HAP-1 (cell line): ENCODE data around the gene ARMC8.

Source experiments
- DNase-seq, 2 experiments: peaks; one replicate each; pipeline ENCODE4 v3.0.0-alpha.2; 2016 to 2020; ENCODE audit warnings: low spot score in 2 of 2
- H3K27me3 ChIP-seq: fragments of 250-450 bp; sonication (Bioruptor Pico); 2 replicates; pipeline ENCODE4 v1.5.1; 2020; ENCODE audit warnings: low read depth, mild to moderate bottlenecking, moderate library complexity
- H3K36me3 ChIP-seq: fragments of 250-450 bp; sonication (Bioruptor Pico); replicated peaks from 2 replicates; pipeline ENCODE4 v1.5.1; 2020; ENCODE audit warnings: mild to moderate bottlenecking
- H3K4me1 ChIP-seq: fragments of 250-450 bp; sonication (Bioruptor Pico); 2 replicates; pipeline ENCODE4 v1.5.1; 2020; ENCODE audit warnings: mild to moderate bottlenecking
- H3K4me3 ChIP-seq: fragments of 250-450 bp; sonication (Bioruptor Pico); 2 replicates; pipeline ENCODE4 v1.5.1; 2020; ENCODE audit warnings: mild to moderate bottlenecking, moderate library complexity
- H3K9me3 ChIP-seq: fragments of 250-450 bp; sonication (Bioruptor Pico); 2 replicates; pipeline ENCODE4 v1.5.1; 2020; ENCODE audit warnings: mild to moderate bottlenecking, moderate library complexity
- in situ Hi-C: fragments of 300-500 bp; cut with MboI; formaldehyde crosslinking; loops from 3 replicates; pipeline ENCODE4 v1.14.3; 2020; ENCODE audit warnings: low sequenced_read_pairs, inconsistent platforms, mixed read lengths

The ARMC8 gene

GRCh38 chr3:138206196-138206595, 19.1 kb downstream of the ARMC8 start:
- in situ Hi-C loops: no loop called here
- DNase-seq: no peak
- Histone ChIP-seq H3K27me3 (no peaks in the 10 kb centered on the region), H3K9me3 (no peaks in the 10 kb centered on the region), H3K4me1 (peaks cover 15% of the 10 kb centered on the region), H3K4me3 (no peak overlapping the region), H3K36me3 (no peaks in the 10 kb centered on the region)

DNA sequence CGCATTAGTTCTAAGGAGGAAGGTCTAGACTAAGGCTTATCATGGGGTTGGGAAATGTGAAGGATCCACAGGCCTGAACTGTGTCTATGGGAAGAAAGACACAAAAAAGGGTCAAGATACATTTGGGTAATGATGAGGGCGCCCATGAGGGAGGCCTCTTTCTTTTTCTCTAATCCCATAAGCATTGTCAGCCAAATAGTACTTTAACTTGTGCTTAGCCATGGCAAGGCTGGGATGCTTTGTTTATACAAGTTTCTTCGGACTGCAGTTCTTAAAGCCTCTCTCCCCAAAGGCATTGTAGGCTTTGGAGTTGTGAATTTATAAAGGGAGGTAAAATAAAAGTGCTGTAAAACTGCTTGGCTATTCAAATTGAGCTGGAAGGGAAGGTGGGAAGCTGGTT, 23.4 kb downstream of the ARMC8 start:
- in situ Hi-C loops: no loop called here
- no peaks in the 10 kb centered on the region for H3K36me3 ChIP-seq
- H3K27me3 ChIP-seq: no peaks in the 10 kb centered on the region
- no peak overlapping the region for H3K4me3 ChIP-seq
- no peaks in the 10 kb centered on the region for H3K9me3 ChIP-seq
- DNase-seq: peak; percentile 66 to 93
- H3K4me1 ChIP-seq: peaks cover 30% of the 10 kb centered on the region

DNA sequence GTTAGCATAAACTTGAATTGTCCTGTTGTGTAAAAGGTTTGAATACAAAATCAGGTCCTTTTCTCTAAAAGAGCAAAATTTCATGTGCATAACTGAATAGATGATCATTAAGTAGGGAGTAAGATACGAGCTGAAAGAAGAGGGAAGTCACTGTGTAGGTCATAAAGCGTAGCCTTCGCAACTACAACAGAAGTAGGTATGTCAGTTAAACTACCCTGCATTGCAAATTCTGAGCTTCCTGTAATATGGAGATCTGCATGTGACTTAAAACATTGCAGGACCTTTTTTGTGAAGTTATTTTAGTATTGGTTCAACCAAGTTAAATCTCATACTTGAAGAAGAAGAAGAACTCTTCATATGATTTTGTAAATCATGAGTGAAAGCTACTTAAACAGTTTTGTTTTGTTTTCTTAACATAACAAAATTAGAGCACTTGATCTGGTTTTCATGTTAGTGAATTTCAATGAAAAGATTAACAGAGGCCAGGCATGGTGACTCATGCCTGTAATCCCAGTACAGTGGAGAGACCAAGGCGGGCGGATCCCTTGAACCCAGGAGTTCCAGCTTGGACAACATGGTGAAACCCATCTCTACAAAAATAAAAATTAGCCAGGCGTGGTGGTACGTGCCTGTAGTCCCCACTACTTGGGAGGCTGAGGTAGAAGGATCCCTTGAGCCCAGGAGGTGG, 26.4 kb downstream of the ARMC8 start:
- H3K36me3 ChIP-seq: no peaks in the 10 kb centered on the region
- in situ Hi-C loops: no loop called here
- no peaks in the 10 kb centered on the region for H3K9me3 ChIP-seq
- H3K4me1 ChIP-seq: peaks cover 30% of the 10 kb centered on the region
- H3K27me3 ChIP-seq: no peaks in the 10 kb centered on the region
- peak; percentile 62 for DNase-seq
- H3K4me3 ChIP-seq: no peak overlapping the region

- no peaks in the 10 kb centered on the region for H3K4me1 ChIP-seq
- no peaks in the 10 kb centered on the region for H3K9me3 ChIP-seq
- H3K4me3 ChIP-seq: no peak overlapping the region
- no peak for DNase-seq
- in situ Hi-C loops: no loop called here
- no peaks in the 10 kb centered on the region for H3K27me3 ChIP-seq
- H3K36me3 ChIP-seq: peaks cover 21% of the 10 kb centered on the region
Measured at GRCh38 chr3:138219255-138219654, 32.2 kb downstream of the ARMC8 start.

DNA sequence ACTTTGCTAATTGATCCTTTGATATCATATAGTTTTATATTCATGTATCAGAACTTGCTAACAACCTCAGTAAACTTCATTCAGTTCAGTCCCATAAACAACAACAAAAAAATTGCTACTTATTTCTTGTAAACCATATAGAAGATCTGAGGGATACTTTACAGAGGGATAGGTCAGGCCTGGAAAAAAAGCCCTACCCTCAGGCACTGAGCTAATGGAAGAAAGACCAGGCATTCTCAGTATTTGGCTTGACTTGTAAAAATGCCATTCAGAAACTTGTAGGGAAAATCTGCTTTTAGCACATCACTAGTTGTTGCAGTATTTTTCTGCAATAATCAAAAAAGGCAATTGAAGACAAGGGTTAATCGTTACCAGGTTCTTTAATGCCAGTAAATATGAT, 33.1 kb downstream of the ARMC8 start:
- no peak overlapping the region for H3K4me3 ChIP-seq
- no peaks in the 10 kb centered on the region for H3K4me1 ChIP-seq
- peaks cover 29% of the 10 kb centered on the region for H3K36me3 ChIP-seq
- no peak for DNase-seq
- in situ Hi-C loops: no loop called here
- no peaks in the 10 kb centered on the region for H3K27me3 ChIP-seq
- no peaks in the 10 kb centered on the region for H3K9me3 ChIP-seq

- Histone ChIP-seq H3K9me3 (no peaks in the 10 kb centered on the region), H3K4me1 (no peaks in the 10 kb centered on the region), H3K36me3 (peaks cover 34% of the 10 kb centered on the region), H3K27me3 (no peaks in the 10 kb centered on the region), H3K4me3 (no peak overlapping the region)
- DNase-seq: no peak
- in situ Hi-C loops: no loop called here
Measured at GRCh38 chr3:138220788-138221187, 33.7 kb downstream of the ARMC8 start.

DNA sequence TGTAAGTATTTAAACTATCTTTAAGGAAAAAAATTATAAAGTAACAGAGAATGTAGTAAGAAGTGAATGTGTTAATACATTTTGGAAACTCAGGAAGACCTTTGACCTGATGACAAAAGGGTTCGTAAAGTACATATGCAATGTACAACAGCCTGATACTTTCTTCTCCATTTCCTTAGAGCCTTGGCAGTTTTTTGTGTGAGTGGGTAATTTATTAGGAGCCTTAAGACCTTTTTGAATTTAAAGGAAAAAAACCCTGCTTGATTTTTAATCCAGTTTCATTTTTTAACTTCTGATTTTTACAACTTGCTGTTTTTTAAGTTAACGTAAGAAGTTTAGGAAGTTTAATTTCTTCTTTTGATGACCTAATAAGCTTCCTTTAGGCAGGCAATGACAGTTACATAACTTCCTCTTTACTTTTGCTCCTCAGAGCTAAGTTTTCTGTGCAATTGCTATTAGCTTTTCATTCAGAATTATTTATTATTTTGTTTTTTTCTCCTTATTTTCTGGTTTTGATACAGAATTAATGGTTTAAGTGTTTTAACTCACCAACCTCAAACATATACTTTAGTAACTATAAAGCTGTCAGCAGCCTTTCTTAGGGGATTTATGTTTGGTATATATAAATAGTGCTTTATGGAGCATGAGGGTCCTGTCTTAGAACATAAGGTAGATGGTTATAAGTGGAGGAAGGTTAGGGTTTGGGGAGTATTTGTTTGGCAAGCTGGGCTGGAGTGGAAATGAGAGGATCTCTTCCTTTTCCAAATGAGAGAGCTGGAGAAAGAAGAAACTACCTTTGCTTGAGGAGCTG, 35.2 kb downstream of the ARMC8 start:
- Histone ChIP-seq H3K9me3 (no peaks in the 10 kb centered on the region), H3K4me1 (no peaks in the 10 kb centered on the region), H3K4me3 (no peak overlapping the region), H3K36me3 (peaks cover 47% of the 10 kb centered on the region), H3K27me3 (no peaks in the 10 kb centered on the region)
- in situ Hi-C loops: no loop called here
- no peak for DNase-seq

GRCh38 chr3:138222942-138223287, 35.8 kb downstream of the ARMC8 start:
- DNase-seq: no peak
- Histone ChIP-seq H3K27me3 (no peaks in the 10 kb centered on the region), H3K4me1 (no peaks in the 10 kb centered on the region), H3K36me3 (peaks cover 50% of the 10 kb centered on the region), H3K4me3 (no peak overlapping the region), H3K9me3 (no peaks in the 10 kb centered on the region)
- in situ Hi-C loops: no loop called here

DNA sequence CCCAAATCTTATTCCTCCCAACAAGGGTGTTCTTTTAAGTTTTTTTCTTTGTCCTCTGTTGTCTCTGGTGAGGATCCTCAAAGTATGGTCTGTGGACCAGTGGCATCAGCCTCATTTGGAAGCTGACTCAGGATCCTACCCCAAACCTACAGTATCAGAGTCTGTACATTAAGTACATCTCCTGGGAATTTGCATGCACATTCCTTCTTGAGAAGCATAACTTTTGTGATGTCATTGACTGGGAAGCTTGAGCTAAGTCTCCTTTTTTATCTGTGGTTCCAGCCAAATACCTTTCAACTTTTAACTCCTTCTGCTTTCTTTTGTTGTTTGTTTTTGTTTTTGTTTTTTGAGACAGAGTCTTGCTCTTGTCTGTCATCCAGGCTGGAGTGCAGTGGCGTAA, 40.5 kb downstream of the ARMC8 start:
- peaks cover 56% of the 10 kb centered on the region for H3K36me3 ChIP-seq
- in situ Hi-C loops: no loop called here

DNA sequence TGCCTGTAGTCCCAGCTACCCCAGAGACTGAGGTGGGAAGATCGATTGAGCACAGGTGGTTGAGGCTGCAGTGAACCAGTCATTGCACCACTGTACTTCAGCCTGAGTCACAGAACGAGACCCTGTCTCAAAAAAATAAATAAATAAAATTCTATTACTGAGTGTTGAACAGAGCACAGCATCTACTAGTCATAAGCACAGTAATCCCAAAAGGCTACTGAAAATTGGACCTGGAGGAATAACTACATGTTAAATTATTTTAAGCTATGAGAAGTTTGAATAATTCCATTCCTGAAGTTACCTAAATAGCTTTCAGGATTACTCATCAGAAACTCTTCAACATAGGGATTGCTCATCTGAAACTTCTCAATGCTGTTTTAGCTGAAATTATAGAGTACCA, 43.4 kb downstream of the ARMC8 start:
- H3K36me3 ChIP-seq: peaks cover 44% of the 10 kb centered on the region
- DNase-seq: no peak
- H3K4me3 ChIP-seq: no peak overlapping the region
- no peaks in the 10 kb centered on the region for H3K4me1 ChIP-seq
- H3K9me3 ChIP-seq: no peaks in the 10 kb centered on the region
- in situ Hi-C loops: no loop called here
- H3K27me3 ChIP-seq: no peaks in the 10 kb centered on the region

More for the DNA sequence above, 40.5 kb downstream of the ARMC8 start:
- Histone ChIP-seq H3K9me3 (no peaks in the 10 kb centered on the region), H3K27me3 (no peaks in the 10 kb centered on the region), H3K4me1 (no peaks in the 10 kb centered on the region), H3K4me3 (no peak overlapping the region)
- no peak for DNase-seq

GRCh38 chr3:138232705-138233364, 45.7 kb downstream of the ARMC8 start:
- Histone ChIP-seq H3K9me3 (no peaks in the 10 kb centered on the region), H3K27me3 (no peaks in the 10 kb centered on the region), H3K36me3 (peaks cover 43% of the 10 kb centered on the region), H3K4me1 (no peaks in the 10 kb centered on the region), H3K4me3 (no peak overlapping the region)
- in situ Hi-C loops: no loop called here
- no peak for DNase-seq

DNA sequence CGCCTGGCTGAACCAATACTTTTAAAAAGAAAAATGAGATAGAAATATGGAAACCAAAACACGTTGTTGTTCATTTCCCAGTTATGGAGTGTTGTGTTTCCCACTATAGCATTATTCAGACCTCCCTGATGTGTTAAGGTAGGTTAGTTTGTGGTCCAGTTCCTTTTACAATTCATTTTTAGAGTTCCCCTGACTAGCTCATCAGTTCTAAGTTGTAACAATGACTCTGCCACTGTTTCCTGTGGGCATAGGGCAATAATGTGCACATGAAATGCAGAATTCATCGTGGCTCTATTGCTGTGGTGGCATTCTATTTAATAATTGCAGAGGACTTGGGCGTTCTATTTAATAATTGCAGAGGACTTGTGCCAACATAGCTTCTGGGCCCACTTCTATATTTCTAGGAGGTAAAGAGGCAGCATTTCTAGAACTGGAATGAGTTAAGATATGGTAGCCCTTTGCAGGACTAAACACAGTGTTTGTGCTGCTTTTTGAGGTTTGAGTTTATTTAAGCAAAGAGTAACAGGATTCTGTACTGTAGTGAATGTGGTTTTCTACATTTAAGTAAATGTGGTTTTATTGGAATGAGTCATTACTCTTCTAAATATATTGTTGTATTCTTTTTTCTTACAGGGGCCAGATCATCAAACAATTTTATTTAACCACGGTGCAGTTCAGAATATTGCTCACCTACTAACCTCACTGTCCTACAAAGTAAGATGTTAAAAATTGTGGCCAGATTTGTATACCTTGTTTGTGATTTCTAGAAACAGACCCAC, 47.5 kb downstream of the ARMC8 start:
- H3K36me3 ChIP-seq: peaks cover 49% of the 10 kb centered on the region
- no peaks in the 10 kb centered on the region for H3K4me1 ChIP-seq
- no peak overlapping the region for H3K4me3 ChIP-seq
- no peaks in the 10 kb centered on the region for H3K9me3 ChIP-seq
- no peak for DNase-seq
- no peaks in the 10 kb centered on the region for H3K27me3 ChIP-seq
- in situ Hi-C loops: no loop called here

GRCh38 chr3:138238711-138239110, 51.6 kb downstream of the ARMC8 start:
- no peaks in the 10 kb centered on the region for H3K27me3 ChIP-seq
- DNase-seq: no peak
- H3K4me3 ChIP-seq: no peak overlapping the region
- H3K9me3 ChIP-seq: no peaks in the 10 kb centered on the region
- in situ Hi-C loops: no loop called here
- peaks cover 63% of the 10 kb centered on the region for H3K36me3 ChIP-seq
- H3K4me1 ChIP-seq: no peaks in the 10 kb centered on the region
